Measurements from ENCODE around the gene KRT13.
A peak's percentile ranks its signal among the peaks of the same experiment; 100 is the strongest.

The KRT13 gene

DNA sequence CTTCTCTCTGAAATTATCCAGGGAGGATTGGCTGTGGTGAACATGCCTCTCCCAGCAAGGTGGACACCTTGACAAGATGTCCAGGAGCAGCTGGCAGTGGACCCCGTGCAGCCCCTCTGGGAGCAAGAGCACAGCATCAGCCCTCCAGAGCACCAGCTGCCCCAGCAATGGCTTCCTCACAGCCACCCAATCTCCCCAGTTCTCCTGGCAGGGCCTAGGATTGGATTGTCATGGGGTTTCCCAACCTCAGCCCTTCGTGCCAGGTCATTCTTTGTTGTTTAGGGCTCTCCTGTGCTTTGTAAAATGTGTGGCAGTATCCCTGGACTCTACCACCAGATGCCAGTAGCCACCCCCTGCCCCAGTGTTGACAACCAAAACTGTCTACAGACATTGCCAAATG lies 13.9 kb downstream of the KRT13 start:
- DNase-seq, result no peak

DNA sequence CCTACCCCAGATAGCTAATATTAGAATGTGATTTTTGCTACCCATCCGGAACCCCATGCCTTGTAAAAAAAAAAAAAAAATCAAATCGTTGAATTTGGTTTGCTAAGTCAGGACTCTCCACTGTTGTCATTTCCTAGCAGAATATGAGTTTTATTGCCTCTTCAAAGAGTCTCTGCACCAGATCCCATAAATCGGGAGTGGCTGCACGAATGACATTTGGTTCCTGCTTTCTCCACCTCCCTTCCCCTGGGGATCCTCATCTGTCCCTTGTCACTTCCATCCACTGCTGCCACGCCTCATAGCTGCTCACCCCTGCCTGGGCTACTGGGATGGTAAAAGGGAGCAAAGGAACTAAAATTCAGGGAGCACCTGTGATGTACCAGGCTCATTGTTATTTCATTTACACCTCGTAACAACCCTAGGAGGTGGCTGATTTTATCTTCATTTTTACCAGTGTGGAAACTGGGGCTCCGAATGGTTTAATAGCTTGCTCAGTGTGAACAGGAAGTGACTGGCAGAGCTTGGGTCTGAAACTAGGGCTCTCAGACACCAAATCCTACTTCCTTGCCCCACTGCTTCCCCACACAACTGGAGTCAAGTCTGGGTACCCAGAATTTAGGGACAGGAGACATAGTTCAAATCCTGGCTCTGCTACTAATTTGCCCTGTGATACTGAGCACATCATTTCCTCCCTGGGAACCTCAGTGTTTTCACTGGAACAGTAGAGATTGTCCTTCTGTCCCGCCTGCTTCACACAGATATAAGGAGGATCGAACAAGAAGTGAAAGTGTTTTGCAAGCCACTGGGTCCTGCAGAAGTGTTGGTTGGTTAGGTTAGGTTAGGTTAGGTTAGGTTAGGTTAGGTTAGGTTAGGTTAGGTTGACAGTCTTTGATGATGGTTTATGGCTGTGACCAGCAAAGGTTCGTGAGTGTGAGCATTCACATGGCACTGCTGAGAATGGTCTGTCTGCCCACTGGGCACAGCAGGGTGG lies 15.1 kb downstream of the KRT13 start:
- no peak for DNase-seq

DNA sequence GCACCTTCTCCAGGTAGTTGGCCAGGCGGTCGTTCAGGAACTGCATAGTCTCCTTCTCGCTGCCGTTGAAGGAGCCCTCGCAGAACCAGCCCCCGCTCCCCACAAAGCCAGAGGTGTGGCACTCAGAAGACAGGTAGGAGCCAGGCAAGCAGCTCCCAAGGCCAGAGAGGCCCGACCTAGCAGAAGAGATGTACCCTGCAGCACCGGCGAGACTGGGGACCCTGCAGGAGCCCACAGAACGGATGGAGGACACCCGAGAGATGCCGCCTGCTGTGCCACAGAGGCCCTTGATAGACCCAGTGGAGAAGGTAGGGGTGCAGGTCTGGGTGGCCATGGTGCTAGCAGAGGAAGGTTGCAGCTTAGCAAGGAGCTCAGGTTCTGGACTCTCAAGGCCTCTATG lies 15.9 kb downstream of the KRT13 start, which contains the start of gene KRT36:
Gene KRT36, minus strand, starts transcription at position 380 of the 400 bp plus-strand sequence. Its CDS starts 46 bp downstream, at position 334.
- DNase-seq, result no peak

DNA sequence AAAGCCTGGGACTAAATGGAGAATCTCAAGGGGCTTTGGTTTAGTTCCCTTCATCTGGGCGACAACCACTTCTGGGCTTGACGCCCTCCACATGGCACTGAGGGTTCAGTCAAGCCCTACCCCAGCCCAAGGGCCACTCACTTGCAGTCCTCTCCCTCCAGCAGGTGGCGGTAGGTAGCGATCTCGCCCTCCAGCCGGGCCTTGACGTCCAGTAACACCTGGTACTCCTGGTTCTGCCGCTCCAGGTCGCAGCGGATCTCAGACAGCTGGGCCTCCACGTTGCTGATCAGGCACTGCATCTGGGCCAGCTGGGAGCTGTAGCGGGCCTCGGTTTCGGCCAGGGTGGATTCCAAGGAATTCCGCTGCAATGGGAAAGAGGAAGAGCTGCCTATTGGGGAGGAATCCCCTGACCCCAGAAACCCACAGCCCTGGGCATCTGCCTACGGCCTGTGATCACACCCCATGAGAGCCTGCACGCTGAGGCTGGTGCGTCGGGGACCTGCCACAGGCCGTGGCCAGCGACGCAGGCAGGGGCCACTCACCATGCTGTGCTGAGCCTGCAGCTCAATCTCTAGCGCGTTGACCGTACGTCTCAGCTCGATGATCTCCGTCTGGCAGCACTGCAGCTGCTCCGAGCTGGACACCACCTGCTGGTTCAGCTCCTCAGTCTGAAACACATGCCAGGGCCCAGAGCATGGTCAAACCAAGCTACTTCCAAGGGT lies 18.4 kb downstream of the KRT13 start:
- DNase-seq, result peak; percentile 70

DNA sequence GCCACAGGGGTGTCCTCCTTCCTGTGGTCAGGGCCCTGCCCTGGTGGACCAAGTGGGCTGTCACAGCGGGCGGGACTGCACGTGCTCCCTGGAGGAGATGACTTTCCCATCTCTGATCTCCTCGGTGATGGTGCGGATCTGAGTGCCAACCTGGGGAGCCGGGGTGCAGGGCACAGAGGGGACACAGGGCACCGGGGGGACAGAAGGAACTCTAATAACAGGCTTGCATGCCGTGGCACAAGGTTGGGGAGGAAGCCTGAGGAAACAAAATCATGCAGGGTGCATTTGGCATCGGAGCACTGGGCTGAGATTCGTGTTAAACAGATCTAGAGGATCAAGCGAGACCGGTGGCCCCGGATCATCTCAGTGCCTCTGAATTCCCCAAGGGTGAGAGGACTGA lies 19.1 kb downstream of the KRT13 start:
- DNase-seq, result no peak

DNA sequence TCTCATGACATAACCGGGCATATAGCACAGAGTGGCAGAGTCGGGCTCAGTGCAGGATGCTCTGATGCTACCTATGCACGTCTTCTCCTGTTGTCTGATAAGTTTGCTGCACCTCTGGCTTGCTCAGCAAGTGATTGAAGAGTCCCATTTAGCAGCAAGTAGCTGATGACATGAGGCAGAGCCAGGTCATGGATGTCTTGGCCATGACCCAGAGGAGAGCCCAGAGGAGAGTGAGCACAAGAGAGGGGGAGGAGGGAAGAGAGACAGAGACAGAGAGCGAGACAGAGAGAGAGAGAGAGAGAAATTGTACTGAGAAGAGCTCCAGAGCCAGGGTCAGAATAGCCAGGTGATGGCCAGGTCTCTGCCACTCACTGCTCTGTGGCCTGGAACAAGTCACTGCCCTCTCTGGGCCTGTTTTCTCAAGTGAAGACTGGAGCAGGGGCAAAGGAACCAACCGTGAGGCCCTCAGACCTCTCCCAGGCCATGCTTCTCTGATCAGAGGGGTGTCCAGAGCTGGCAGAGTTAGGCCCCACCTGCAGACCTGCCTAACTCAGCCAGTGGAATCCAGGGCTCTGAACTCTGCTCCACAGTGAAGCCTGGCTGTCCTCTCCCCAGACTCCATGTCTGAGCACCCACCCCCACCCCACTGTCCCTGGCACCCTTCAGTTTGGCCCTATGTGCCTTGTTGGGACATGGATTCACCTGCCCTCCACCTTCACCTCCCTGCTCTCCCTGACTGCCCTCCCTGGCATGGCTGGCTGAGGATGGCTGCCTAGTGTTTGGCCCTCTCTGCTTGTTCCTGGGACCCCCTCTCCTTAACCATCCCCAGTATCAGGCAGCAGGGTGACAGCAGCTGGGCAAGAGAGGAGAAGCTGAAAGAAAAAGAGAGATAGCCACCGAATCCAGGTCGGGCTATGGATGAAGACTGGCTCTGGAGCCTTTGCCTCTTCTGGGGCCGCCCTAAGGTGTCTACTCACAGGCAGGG lies 20.2 kb downstream of the KRT13 start:
- DNase-seq, result no peak

DNA sequence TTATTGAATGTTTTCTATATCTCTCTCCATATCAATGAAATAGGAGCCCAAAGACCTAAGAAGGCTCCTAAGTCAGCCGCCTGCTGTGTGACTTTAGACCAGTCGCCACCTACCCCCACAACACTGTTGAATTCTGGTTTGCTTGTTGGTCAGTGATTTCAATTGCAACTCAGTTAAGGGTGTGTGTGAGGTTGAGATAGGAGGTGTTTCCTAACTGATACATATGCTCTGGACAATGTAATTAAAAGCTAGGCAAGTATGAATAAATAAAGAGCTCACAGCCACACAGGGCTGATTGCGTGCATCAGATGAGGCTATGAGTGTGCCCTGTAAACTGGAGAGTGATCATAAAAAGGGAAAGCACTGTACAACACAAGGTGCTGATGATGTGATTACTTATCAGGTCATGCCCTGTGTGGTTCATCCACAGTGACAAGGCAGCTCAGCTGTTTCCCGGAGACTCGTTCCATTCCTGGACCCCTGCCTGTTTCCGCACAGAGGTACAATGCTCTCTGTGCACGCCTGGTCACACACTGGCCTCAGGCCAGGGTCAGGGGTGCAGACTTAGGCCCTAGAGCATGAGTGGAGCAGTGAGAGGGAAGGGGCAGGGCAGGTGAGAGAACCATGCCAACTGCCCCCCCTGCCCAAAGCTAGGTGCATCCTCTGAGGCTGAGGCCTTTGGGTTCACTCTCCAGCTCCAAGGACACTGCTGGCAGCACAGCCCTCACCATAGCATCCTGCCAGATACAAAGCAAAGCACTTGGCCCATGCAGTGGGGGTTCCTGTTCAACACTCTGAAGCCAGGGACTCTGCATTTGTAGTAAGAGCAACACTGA lies 21.2 kb downstream of the KRT13 start:
- no peak for DNase-seq

DNA sequence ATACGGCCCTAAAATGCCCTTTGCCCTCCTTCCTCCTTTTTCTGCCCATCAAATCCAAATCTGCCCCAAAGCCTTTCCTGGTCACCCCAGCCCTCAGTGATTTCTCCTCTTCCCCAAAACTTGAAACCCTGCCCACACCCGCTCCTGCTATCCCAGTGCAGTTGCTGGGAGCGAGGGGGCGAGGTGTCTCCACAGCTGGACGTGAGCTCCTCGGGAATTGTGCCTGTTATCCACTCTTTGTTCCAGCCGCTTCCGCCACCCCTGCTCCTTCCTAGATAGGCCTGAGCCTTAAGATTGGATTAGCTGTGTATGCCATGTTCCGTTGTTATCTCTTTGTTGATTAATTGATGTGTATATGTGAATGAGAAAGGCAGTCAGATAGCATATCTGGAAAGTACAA lies 21.9 kb downstream of the KRT13 start:
- DNase-seq, result no peak

DNA sequence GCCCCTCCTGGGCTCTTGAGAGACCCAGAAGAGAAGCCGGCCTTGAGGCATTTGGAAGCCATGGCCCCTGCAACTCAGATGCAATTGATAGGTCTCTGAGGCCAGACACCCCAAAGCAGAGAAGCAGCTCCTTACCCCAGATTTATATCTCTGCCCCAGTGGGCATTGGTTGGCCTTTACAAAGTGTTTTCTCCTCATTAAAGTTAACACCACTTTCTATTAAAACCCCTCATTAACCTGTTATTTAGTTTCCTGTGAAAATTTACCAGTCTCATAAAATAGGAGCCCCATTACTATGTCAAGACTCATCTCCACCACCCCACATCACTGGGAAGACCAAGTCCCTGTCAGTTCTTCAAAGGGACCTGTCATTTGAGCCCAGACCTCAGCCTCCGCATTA lies 24.4 kb downstream of the KRT13 start, which contains the start of gene KRT35:
Gene KRT35, minus strand, starts transcription at position 116 of the 400 bp plus-strand sequence. Its CDS starts 54 bp downstream, at position 62.
- DNase-seq, result no peak

DNA sequence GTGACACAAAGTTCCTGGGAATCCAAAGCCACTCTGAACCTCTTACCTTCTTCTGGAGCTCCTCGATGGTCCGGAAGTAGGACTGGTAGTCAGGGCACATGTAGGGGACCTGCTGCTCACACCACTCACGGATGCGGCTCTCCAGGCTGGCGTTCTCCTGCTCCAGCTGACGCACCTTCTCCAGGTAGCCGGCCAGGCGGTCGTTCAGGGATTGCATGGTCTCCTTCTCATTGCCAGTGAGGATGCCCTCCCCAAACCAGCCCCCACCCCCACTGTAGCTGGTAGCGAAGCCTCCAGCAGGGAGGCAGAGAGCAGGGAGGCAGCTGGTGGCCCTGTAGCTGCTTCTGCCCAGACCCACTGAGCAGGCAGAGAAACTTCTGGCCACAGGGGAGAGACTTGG lies 24.8 kb downstream of the KRT13 start:
- no peak for DNase-seq

DNA sequence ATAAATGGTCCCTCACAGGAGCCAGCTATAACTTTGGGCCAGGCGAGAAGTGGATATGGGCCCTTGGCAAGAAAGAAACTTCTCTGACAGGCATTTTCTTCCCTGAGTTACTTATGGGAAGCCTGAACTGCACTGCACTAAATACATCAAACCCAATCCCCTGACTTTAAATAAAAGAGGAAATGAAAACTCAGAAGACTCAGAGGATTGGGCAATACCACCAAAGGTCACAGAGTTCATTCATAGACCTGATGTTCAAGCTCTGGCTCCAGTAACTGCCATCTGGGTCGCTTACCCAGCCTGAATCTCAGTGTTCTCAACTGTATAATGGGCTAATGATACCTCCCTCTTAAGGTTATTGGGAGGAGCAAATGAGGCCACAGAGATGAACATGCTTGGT lies 25.3 kb downstream of the KRT13 start:
- no peak for DNase-seq

DNA sequence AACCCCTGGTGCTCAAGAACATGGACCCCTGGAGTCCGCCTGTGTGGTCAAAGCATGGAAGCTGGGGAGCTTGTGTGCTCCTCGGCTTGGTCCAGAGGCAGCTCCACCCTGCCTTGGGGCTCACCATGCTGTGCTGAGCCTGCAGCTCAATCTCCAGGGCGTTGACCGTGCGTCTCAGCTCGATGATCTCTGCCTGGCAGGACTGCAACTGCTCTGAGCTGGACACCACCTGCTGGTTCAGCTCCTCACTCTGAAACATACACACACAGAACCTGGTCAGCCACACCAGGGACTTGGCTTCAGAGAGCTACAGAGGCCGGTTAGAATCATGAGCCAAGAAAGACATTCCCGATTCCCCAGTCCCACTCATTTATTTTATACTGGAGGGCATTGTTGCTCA lies 27.2 kb downstream of the KRT13 start:
- no peak for DNase-seq

DNA sequence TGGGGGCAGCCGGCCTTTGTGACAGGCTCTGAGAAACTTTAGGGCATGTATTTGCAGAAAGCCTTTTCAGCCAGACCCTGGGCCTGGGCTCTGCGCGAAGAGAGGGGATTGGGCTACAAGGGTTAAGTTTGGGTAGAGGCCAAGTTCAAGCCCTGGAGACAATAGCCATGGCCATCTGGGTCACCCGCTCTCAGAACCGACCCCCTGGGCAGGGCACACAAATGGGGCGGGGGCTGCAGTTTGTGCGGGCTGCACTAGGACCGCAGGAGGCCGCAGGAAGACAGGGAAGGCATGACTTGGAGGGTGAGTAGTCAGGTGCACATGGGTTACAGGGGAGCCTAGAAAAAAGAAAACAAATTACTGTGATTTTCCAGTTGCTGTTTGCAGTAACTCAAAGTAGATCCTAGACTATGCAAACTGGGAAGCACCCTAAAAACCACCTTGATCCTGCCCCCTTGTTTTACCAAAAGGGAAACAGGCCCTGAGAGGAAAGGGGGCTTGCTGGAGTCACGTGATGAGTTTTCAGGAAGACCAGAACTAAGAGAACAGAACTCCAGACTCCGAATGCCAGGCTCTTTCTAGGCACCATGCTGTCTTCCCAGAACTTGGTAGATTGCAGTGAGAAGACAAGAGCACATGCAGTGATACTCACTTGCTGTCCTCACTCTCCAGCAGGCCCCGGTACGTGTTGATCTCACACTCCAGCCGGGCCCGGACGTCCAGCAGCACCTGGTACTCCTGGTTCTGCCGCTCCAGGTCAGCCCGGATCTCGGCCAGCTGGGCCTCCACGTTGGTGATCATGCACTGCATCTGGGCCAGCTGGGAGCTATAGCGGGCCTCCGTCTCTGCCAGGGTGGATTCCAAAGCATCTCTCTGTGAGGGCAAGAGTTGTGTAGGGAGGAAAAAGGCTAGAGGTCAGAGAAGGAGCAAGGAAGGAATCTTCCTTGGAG lies 28.3 kb downstream of the KRT13 start:
- no peak for DNase-seq

DNA sequence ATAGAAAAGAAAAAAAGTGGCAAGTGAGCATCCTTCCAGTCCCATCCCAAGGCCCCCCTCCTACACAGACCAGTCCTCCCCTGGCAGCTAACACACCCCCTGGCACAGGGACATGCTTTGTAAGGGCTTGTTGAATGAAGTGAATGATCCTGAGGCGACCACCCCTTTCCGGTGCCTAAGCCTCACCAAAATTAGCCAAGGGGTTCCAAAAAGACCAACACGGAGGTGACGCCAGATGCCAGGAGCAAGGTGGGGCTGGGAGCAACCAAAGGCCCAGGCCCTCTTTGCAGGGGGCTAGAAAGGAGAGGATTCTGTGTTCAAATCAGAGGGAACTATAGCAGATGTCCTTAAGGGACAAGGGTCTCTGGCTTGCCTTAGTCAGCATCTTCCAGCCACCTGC lies 30.0 kb downstream of the KRT13 start:
- DNase-seq, result no peak

DNA sequence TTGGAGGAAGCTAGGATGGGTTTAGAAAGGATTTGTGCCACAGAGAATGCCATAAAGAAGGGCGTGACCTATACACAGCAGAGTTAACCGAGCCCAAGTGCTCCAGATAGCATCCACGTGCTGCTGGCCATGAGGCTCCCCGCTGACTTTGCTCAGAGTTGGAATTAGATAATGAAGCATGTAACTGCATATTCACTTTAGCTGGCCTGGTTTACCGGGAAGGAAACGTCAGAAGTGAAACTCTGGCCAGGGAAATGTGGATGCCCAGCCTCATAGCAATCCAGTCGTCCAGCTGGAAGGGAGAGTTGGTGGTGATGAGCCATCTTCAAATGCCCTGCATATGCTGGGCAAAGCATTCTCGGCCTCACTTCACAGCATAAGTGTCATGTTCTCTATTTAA lies 30.5 kb downstream of the KRT13 start:
- DNase-seq, result no peak

DNA sequence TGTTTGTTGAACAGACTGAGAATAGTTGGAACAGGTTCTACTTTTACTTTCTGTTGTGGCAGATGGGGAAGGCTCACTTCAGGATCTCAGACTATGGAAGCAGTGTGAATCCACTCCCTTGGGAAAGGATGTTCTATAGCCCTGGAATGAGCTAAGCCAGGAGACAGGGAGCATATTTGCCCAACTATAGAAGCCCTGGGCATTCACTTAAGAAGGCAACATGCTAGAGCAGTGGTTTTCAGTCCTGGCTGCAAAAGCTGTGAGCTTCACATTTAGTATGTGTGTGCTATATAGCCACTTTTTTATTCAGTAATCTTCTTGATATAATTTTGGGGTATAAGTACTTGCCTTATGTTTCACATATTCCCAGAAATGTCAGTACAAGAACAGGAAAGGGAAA lies 37.1 kb downstream of the KRT13 start:
- DNase-seq, result no peak

DNA sequence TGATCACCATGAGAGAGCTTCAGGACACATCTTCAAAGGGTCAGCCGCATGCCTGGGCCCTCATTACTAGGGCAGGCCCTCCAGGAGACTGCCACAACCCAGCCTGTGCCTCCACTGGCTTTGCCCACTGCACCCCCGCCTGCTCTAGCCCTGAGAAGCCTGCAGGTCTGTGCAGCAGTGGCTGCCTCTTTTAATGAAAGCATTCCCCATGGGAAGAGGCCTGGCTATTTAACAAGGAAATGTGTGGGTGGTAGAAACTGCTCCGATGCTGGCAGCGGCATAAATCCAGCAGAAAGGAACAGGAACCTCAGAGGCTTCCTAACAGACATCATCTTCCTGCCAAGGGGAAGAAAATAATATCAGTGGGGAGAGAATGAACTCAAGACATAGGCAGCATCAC lies 37.9 kb downstream of the KRT13 start:
- no peak for DNase-seq

DNA sequence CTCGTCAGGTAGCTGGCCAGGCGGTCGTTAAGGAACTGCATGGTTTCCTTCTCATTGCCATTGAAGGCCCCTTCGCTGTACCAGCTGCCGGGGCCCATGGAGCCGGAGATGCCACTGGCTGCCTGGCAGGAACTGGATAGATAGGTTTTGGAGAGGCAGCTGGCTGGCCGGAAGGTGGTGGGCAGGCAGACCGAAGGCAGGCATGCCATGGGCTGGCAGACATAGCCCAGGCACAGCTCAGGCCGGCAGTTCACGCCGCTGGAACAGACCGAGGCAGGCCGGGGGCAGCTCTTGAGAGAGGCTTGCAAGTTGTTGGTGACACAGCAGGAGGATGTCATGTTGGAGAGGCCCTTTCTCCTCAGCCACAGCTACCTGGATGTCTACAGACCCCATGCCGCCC lies 38.4 kb downstream of the KRT13 start, which contains the start of gene KRT32:
Gene KRT32, minus strand, starts transcription at position 399 of the 400 bp plus-strand sequence. Its CDS starts 61 bp downstream, at position 338.
- DNase-seq, result no peak

DNA sequence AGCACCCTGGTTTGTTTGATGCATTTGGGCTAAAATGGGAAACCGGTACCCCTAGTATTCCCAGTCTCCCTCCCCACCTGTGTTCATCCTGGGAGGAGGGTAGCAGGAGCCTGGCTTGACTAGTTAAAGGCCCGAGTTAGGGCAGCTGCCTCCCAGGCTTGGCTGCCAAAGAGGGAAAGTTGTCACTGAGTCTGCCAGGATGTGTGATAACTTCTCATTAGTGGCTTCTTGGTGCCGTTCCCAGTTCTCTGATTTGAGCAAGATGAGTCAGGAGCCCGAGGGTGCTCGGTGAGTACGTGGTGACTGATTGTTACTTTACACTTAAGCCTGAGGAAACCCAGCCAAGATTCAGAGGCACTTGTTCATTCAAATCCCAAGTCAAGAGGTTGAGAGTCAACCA lies 40.7 kb downstream of the KRT13 start:
- DNase-seq, result no peak

DNA sequence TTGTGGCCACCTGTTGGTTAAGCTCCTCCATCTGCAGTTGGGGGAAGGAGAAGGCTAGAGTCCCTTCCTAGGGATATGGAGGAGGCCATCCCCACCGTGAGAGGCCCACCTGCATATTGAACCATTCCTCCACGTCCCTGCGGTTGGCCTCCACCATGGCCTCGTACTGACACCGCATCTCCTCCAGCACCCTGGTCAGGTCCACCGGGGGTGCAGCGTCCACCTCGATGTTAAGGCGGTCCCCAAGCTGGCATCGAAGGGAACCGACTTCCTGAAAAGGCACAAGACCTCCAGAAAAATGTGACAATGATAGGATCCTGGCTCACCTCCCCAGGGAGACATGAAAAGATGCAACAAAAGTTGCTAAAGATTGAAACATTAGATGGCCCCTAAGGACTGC lies 41.2 kb downstream of the KRT13 start:
- DNase-seq, result no peak
